Sciatic nerve (tissue), 2 donors: ENCODE results near the gene PLCG2. TPM values are rescaled to one million over a fixed set of nuclear protein-coding genes. Genes with fewer than 3 reads are reported as not detected.

Source experiments
- ATAC-seq: fragments of 200-7000 bp; cut with Tn5 transposase; one replicate; pipeline ENCODE4 v1.9.1; 2020; ENCODE audit warnings: mild to moderate bottlenecking, moderate library complexity
- DNase-seq: peaks from one replicate; pipeline ENCODE4 v3.0.0-alpha.2; 2020; ENCODE audit warnings: low spot score
- intact Hi-C: fragments of 100-400 bp; cut with DNase I; formaldehyde crosslinking; loops from one replicate; pipeline ENCODE4 v1.14.2; 2022
- total RNA-seq: library from RNA; stranded (reverse); fragmentation: NEBNext Ultra II Directional; extraction: Animal tissue kit (Norgen Biotek cat#: 25700); gene quantifications from one replicate; pipeline ENCODE4 v1.2.1, GENCODE V29; 2021
- donor health status: DM: no; HTN: no; CAD: no.
- donor health status: DM: no; HTN: no; CAD: no.

Gene PLCG2
- total RNA-seq, 1 donor from 2014 or later: 40.7 TPM

GRCh38 chr16:81830845-81831540, 51.9 kb downstream of the PLCG2 start:
- intact Hi-C loops: no loop called here
- DNase-seq (no peak), ATAC-seq (no peak)

- ATAC-seq (peak; percentile 61), DNase-seq (peak; percentile 75)
- intact Hi-C loops: no loop called here
Observed at GRCh38 chr16:81831722-81832126, 52.6 kb downstream of the PLCG2 start.

- intact Hi-C loops: no loop called here
Observed at GRCh38 chr16:81832801-81833547, 53.9 kb downstream of the PLCG2 start.

GRCh38 chr16:81833751-81834150, 54.7 kb downstream of the PLCG2 start:
- no peak for ATAC-seq
- no peak for DNase-seq
- intact Hi-C loops: no loop called here

More at GRCh38 chr16:81832801-81833547, 53.9 kb downstream of the PLCG2 start:
- no peak for DNase-seq
- no peak for ATAC-seq

GRCh38 chr16:81834868-81835267, 55.8 kb downstream of the PLCG2 start:
- ATAC-seq (no peak), DNase-seq (no peak)
- intact Hi-C loops: no loop called here

DNA sequence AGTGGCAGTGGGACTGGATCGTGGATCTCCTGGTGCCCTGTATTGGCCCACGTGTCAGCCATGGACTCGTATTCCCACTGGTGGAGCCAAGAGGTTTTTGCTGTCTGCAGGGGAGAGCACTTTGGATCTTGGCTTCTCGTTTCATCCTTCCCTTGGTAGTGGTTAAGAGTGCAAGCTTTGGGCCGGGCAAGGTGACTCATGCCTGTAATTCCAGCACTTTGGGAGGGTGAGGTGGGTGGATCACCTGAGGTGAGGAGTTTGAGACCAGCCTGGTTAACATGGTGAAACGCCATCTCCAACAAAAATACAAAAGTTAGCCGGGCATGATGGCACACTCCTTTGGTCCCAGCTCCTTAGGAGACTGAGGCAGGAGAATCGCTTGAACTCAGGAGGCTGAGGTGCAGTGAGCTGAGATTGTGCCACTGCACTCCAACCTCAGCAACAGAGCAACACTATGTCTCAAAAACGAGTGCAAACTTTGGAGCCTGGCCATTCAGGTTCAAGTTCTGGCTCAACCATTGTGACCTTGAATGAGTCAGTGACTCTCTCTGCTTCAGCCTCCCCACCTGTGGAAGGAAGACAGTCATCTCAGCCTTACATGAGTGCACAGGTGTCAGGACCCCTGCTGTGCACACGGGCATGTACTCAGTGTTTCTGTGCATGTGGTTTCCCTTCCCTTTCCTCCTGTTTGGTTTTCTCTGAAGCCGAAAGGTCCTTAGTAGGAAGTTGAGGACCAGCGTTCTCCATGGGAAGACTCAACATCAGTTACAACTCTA, 57.4 kb downstream of the PLCG2 start:
- intact Hi-C loops: no loop called here
- ATAC-seq (no peak), DNase-seq (no peak)

DNA sequence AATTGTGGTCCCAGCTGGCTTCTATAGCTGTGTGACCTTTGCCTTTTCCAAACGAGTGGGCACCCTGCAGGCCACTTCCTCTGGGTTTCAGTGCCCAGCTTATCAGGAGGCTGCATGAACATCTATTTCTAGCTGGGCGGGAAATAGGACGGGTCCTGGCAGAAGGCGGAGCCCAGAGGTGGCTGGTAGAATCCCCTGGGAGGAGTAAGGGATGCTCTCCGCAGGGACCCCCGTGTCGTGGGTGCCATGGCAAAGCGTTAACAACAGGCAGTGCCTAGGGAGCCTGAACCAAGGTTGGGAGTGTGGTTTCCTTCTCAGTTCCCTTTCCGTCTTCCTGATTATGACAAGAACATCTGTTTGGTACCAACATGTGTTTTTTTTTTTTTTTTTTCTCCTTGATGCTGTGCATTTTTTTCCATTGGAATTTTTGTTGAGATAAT, 58.2 kb downstream of the PLCG2 start:
- intact Hi-C loops: no loop called here
- ATAC-seq (no peak), DNase-seq (no peak)

DNA sequence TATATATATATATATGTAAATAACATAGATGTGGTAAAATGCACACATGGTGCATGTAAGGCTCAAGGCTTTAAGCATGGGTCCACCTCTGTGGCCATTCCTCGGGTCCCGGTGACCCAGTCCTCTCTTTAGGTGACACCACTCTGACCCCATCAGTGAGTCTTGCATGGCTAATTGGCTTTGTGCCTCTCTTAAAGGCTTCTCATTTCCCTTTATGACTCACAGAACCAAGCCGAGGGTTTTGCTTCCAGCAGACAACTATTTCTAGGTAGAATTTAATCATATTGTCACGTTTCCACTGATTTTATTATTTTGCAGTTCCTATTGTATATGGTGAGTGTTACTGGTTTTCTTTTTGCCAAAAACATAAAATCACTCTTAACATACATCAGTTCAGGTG, 59.7 kb downstream of the PLCG2 start:
- DNase-seq (no peak), ATAC-seq (no peak)
- intact Hi-C loops: no loop called here

GRCh38 chr16:81841722-81842121, 62.6 kb downstream of the PLCG2 start:
- DNase-seq (no peak), ATAC-seq (no peak)
- intact Hi-C loops: no loop called here

DNA sequence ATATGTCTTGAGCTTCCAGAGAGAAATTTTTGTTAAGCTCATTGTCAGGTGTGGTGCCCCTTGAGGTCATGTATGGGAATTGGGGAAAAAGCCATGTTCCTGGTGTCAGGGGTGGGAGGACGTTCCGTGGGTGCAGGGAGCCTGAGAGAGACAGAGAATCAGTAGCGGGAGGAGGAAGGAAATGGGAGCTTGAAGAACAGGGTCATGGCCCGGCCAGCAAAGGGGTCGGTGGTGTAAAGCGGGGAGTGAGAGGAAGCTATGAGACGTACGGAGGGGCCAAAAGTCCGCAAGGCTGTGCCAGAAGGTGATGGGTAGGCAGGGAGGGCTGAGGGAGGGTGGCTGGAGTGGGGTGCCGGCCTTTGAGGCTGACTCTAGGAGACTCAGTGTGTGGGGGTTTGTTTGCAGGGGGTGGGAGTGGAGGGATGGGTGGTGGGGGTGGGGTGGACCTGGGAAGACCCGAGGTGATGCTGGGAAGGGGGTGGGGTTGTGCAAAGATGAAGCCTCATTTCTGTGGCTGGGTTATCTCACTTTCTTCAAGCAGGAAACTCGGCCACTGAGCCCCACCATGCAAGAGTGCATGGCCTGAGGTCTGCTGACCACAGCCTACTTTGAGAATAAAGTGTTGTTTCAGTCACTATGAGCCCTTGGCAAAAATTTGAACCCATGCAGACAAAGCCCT, 63.6 kb downstream of the PLCG2 start:
- DNase-seq: no peak
- intact Hi-C loops: no loop called here
- no peak for ATAC-seq

DNA sequence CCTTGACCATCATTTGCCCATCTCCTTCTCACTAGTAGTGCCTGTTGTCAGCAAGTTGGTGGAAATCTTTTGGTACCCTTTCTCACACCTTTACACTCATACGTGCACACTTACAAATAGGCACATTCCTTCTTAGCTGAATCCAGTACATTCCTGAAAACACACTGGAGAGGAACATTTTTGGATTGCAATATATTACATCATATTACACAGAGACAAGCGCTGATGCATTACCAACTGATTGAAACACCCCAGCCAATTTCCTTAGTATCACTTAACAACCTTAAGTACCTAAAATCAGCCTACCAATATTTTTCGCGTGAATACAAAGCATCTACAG, 64.1 kb downstream of the PLCG2 start:
- ATAC-seq (no peak), DNase-seq (no peak)
- intact Hi-C loops: no loop called here

DNA sequence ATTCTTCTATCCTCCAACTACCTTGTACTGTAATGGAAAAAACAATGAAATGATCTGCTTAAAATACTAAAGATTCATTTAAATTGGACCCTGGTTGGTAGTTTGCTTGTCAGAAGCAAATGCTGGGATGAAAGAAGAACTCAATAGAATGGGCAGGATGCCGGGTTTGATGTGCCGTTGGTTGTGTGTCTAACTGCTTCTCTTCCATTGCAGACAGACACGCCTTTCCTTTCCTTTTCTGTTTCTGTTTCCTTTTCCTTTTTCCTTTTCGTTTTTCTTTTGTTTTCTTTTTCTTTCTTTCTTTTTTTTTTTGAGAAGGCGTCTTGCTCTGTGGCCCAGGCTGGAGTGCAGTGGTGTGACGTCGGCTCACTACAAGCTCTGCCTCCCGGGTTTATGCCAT, 64.6 kb downstream of the PLCG2 start:
- intact Hi-C loops: no loop called here
- DNase-seq: no peak
- no peak for ATAC-seq

DNA sequence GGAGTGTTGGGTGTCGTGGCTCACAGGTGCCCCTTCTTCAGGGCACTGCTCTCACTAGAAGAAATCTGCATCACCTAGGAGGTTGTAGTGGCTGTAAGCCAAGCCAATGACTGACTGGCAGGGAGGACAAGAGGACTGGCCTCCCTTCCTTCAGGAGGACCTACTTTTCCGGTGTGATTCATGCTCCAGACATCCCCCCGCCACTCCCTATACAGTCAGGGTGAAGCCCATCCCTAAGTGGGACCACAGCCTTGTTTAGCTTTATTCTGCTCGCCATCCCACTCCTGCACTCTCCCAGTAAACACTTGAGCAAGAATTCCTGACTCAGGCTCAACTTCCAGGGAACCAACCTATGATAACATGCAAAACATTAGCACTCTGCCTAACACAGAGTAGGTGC, 67.0 kb downstream of the PLCG2 start:
- intact Hi-C loops: no loop called here

GRCh38 chr16:81848306-81848853, 69.3 kb downstream of the PLCG2 start:
- no peak for DNase-seq
- intact Hi-C loops: no loop called here

More for the DNA sequence above, 67.0 kb downstream of the PLCG2 start:
- ATAC-seq (no peak), DNase-seq (no peak)

GRCh38 chr16:81850197-81850944, 71.3 kb downstream of the PLCG2 start:
- ATAC-seq (no peak), DNase-seq (no peak)
- intact Hi-C loops: no loop called here

More at GRCh38 chr16:81848306-81848853, 69.3 kb downstream of the PLCG2 start:
- no peak for ATAC-seq

DNA sequence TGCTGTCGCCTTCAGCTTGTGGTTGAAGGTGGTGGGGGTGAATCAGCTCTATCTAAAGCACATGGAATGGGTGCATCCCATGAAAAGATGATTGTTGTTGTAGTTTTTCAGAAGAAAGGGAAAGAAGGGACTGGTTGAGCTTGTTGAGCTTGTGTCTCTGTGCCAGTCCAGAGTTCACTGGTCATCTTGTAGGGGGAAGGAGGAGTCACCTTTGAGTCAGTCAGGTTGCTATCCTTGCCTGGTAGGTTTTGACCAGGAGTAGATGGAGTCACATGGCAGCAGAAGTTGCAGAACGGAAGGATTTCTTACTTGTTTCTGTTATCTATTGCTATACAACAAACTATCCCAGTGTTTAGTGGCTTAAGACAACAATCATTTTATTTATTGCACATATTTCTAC, 73.3 kb downstream of the PLCG2 start:
- no peak for DNase-seq
- intact Hi-C loops: no loop called here
- ATAC-seq: no peak

- no peak for ATAC-seq
- DNase-seq: no peak
- intact Hi-C loops: no loop called here
Observed at GRCh38 chr16:81855552-81856153, 76.6 kb downstream of the PLCG2 start.
